ENCODE measurements around the gene ADGRE3. TPM values are rescaled to one million over a fixed set of nuclear protein-coding genes. Genes with fewer than 3 reads are reported as not detected.
A peak's percentile ranks its signal among the peaks of the same experiment; 100 is the strongest.

Gene ADGRE3
- total RNA-seq, 3 donors from 2014 or later = 0.24 TPM; not detected in 2

DNA sequence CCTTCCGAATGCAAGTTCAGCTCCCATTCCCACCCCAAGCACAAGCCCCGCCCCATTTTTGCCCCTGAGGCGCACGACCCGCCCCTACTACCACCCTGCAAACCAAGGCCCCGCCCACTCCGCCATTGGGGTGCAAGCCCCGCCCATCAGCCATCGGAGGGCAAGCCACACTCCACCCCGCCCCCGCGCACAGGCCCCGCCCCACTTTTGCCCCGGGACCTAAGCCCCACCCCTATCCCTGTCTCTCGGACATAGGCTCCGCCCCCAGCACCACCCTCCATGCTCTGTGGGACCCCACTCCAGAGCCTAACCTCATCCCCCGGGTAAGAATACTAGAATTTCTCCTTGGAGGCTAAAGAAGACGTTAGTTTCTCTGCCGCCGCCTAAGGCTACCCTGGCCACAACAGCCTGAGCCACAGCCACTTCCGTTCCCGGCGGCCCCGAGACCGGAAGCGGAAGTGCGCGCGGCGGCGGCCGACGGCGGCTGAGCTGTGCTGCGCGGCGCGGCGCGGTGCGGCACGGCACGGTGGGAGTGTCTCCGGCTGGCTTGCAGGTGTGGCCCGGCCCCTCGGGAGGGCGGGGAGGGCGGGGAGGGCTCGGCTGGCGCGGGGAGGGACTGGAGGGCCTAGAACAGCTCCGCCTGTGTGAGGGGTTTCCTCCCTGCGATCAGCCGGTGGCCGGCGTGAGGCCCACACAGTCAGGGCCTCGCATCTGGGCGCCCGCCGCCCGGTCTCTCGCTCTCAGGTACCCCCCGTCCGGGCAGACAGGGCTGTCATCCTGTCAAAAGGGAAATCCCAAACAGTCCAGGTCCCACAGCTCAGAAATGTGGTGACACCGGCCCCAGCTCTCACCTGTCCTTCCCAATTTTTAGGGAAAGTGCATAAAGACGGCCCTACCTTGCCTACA is 15.2 kb upstream of the ADGRE3 start, which contains the start of gene ZNF333:
ZNF333 (plus strand) TSS at position 451 of the 906 bp plus-strand sequence. CDS start 3,444 bp downstream, outside the sequence.
- peaks cover 8% of the 10 kb centered on the region for H3K4me1 ChIP-seq (ENCODE audit: low read depth)
- peak; percentile 98 to 100 (median 99) for DNase-seq
- peak; percentile 98 for ATAC-seq
- H3K36me3 ChIP-seq (ENCODE audit: low read depth) = no peaks in the 10 kb centered on the region
- TF ChIP-seq, protein P1, sequence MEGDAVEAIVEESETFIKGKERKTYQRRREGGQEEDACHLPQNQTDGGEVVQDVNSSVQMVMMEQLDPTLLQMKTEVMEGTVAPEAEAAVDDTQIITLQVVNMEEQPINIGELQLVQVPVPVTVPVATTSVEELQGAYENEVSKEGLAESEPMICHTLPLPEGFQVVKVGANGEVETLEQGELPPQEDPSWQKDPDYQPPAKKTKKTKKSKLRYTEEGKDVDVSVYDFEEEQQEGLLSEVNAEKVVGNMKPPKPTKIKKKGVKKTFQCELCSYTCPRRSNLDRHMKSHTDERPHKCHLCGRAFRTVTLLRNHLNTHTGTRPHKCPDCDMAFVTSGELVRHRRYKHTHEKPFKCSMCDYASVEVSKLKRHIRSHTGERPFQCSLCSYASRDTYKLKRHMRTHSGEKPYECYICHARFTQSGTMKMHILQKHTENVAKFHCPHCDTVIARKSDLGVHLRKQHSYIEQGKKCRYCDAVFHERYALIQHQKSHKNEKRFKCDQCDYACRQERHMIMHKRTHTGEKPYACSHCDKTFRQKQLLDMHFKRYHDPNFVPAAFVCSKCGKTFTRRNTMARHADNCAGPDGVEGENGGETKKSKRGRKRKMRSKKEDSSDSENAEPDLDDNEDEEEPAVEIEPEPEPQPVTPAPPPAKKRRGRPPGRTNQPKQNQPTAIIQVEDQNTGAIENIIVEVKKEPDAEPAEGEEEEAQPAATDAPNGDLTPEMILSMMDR (IDR thresholded peaks at IDR 0.05) = no peak
- intact Hi-C loops (cut with DNase I, micrococcal nuclease) = loop anchor here (5.0 to 10.0 kb wide), 2 partner anchors 115 to 118 kb away; partner anchors contain the start of gene NDUFB7 (in 2 of the 2)
- peak within 1 kb of the TSS; percentile 63 for H3K4me3 ChIP-seq
- H3K9me3 ChIP-seq = no peaks in the 10 kb centered on the region

DNA sequence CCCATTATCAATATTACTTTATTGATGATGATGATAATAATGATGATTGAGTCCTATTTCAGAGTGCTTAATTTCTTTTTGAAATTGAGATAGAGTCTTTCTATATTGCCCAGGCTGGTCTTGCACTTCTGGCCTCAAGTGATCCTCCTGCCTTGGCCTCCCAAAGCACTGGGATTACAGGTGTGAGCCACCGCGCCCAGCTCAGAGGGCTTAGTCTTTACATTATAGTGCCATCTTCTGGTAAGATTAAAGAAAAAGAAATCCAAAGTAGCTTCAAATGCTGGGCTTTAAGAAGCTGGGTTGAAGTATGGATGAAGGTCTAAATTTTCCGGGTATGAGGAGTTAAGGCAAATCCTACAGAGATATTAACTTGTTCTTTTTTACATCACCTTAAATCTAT is 11.8 kb upstream of the ADGRE3 start:
- peak in 1 of 3 donors; percentile 21 for DNase-seq
- Histone ChIP-seq H3K4me3 (no peak overlapping the region), H3K4me1 (ENCODE audit: low read depth) (peaks cover 8% of the 10 kb centered on the region), H3K9me3 (no peaks in the 10 kb centered on the region), H3K36me3 (ENCODE audit: low read depth) (no peaks in the 10 kb centered on the region)
- TF ChIP-seq, protein P1 (IDR thresholded peaks at IDR 0.05) = no peak
- intact Hi-C loops (cut with DNase I, micrococcal nuclease) = loop anchor here in 1 of 2 donors (5.0 kb wide), 1 partner anchor 114 kb away; the partner anchor contains the start of gene NDUFB7
- no peak for ATAC-seq

DNA sequence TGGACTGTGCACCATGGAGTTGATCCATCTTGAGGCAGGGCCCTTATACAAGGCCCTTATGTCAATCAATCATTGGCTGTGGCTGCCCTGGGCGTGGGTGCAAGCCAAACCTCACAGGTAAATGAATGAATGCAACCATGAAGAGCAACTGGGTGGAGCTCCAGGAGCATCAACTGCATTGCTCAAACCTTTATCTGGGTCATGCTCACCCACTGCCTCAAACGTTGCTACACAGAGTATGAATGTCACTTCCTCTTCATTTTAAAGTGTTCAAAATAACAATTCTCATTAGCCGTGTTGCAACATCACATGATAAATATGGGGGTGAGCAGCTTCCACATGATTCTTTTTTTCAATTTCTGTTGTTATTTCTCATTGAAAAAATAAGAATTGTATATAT is 8.8 kb upstream of the ADGRE3 start:
- TF ChIP-seq, protein P1 (IDR thresholded peaks at IDR 0.05) = no peak
- H3K4me1 ChIP-seq (ENCODE audit: low read depth) = no peaks in the 10 kb centered on the region
- no peak overlapping the region for H3K4me3 ChIP-seq
- DNase-seq (no peak), ATAC-seq (peak; percentile 25)
- intact Hi-C loops (cut with DNase I, micrococcal nuclease) = no loop called here
- H3K9me3 ChIP-seq = no peaks in the 10 kb centered on the region
- no peaks in the 10 kb centered on the region for H3K36me3 ChIP-seq (ENCODE audit: low read depth)

DNA sequence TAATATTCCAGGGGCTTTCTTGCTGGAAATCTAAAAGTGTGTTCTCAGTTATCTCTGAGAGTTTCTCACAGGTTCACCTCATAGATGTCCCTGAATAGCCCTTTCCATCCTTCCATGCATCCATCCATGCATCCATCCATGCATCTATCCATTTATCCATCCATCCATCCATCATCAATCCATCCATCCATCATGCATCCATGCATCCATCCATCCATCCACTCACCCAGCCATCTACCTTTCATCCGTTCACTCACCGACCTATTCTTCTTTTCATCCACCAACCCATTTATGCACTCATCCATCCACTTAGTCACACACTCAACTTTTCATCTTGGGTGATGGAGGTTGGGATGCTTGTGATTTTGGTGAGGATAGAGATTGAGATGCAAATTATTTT is 7.4 kb upstream of the ADGRE3 start:
- intact Hi-C loops (cut with DNase I, micrococcal nuclease) = no loop called here
- Histone ChIP-seq H3K9me3 (no peaks in the 10 kb centered on the region), H3K4me3 (no peak overlapping the region), H3K36me3 (ENCODE audit: low read depth) (no peaks in the 10 kb centered on the region), H3K4me1 (ENCODE audit: low read depth) (no peaks in the 10 kb centered on the region)
- no peak for ATAC-seq
- no peak for DNase-seq
- TF ChIP-seq, protein P1 (IDR thresholded peaks at IDR 0.05) = no peak

DNA sequence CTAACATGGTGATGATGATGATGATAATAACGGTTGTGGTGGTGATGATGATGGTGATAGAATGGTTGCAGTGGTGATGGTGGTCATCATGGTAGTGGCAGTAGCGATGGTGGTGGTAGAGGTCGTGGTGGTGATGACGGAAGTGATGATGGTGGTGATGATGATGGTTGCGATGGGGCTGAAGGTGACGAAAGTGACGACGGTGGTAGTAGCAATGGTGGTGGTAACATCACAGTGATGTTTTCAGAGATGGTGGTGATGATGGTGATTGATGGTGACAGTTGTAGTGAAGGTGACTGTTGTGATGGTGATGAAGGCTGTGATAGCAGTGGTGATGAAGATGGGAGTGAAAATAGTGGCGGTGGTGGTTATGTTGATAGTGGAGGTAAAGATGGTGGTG is 3.6 kb upstream of the ADGRE3 start:
- no peaks in the 10 kb centered on the region for H3K9me3 ChIP-seq
- intact Hi-C loops (cut with DNase I, micrococcal nuclease) = no loop called here
- H3K4me3 ChIP-seq = no peak overlapping the region
- TF ChIP-seq, protein P1 (IDR thresholded peaks at IDR 0.05) = no peak
- ATAC-seq (no peak), DNase-seq (no peak)
- no peaks in the 10 kb centered on the region for H3K36me3 ChIP-seq (ENCODE audit: low read depth)
- H3K4me1 ChIP-seq (ENCODE audit: low read depth) = no peaks in the 10 kb centered on the region
